MV-4-11 (cell line): ENCODE data around the gene AGAP1.
A peak's percentile ranks its signal among the peaks of the same experiment; 100 is the strongest.
"Not testable (repeated sequence)": the region's sequence is repeated elsewhere in the genome, so short reads cannot be mapped to it uniquely, and the experiment has no call there.

Experiments used
- DNase-seq: peaks from one replicate; lab custom pipeline; 2025; lab: John Stamatoyannopoulos, UW

The AGAP1 gene

GRCh38 chr2:235592430-235592829, 98.6 kb downstream of the AGAP1 start:
- no peak for DNase-seq

GRCh38 chr2:235592836-235593235, 99.0 kb downstream of the AGAP1 start:
- DNase-seq: no peak

- DNase-seq: peak; percentile 28
Observed at GRCh38 chr2:235594041-235594440, 100.2 kb downstream of the AGAP1 start.

- DNase-seq: no peak
Observed at GRCh38 chr2:235594964-235595363, 101.1 kb downstream of the AGAP1 start.

- DNase-seq: peak; percentile 45
Observed at GRCh38 chr2:235595422-235596010, 101.7 kb downstream of the AGAP1 start.

GRCh38 chr2:235596272-235596671, 102.4 kb downstream of the AGAP1 start:
- DNase-seq: no peak

GRCh38 chr2:235597081-235597615, 103.3 kb downstream of the AGAP1 start:
- no peak for DNase-seq

GRCh38 chr2:235598026-235598425, 104.2 kb downstream of the AGAP1 start:
- no peak for DNase-seq

GRCh38 chr2:235598532-235599531, 105.0 kb downstream of the AGAP1 start:
- no peak for DNase-seq

- no peak for DNase-seq
Observed at GRCh38 chr2:235599596-235600338, 105.9 kb downstream of the AGAP1 start.

- no peak for DNase-seq
Observed at GRCh38 chr2:235600406-235600805, 106.6 kb downstream of the AGAP1 start.

- no peak for DNase-seq
Observed at GRCh38 chr2:235600926-235601325, 107.1 kb downstream of the AGAP1 start.

GRCh38 chr2:235601960-235602704, 108.3 kb downstream of the AGAP1 start:
- no peak for DNase-seq

- DNase-seq: not testable (repeated sequence)
Observed at GRCh38 chr2:235602971-235603370, 109.1 kb downstream of the AGAP1 start.

- no peak for DNase-seq
Observed at GRCh38 chr2:235603659-235604058, 109.8 kb downstream of the AGAP1 start.

- DNase-seq: no peak
Observed at GRCh38 chr2:235605312-235606003, 111.6 kb downstream of the AGAP1 start.

- DNase-seq: no peak
Observed at GRCh38 chr2:235606004-235606715, 112.3 kb downstream of the AGAP1 start.

GRCh38 chr2:235607546-235608199, 113.8 kb downstream of the AGAP1 start:
- no peak for DNase-seq

GRCh38 chr2:235608200-235608887, 114.5 kb downstream of the AGAP1 start:
- DNase-seq: no peak
